ENCODE measurements around the gene IFT20. TPM values are rescaled to one million over a fixed set of nuclear protein-coding genes. Genes with fewer than 3 reads are reported as not detected.

IFT20 gene
- total and polyA plus RNA-seq, 2 of the 13 experiments (the other 11 are each of a cell fraction or from before 2014, with no cell fraction given): 28.0 to 37.8 TPM

GRCh38 chr17:28318759-28319597, 16.3 kb downstream of the IFT20 start, which contains the start of gene TMEM97 (continued):
- TF ChIP-seq ZNF275 (CRISPR knock-in tag; IDR thresholded peaks at IDR 0.05; ENCODE audit: borderline replicate concordance): peak; percentile 54; the same call in 1 of the 2 replicates
- no peak for TF ChIP-seq DPF2 (CRISPR knock-in tag; IDR thresholded peaks at IDR 0.05; ENCODE audit: borderline replicate concordance, low read depth)
- no peak; the same call in 1 of the 2 replicates for TF ChIP-seq ZNF256 (CRISPR knock-in tag; conservative IDR thresholded peaks at IDR 0.05)
- no peak for TF ChIP-seq SOX6 (IDR thresholded peaks at IDR 0.05)
- TF ChIP-seq SOX6 (CRISPR knock-in tag; IDR thresholded peaks at IDR 0.05): peak; percentile 19; the same call in 1 of the 2 replicates
- peak; percentile 91 for TF ChIP-seq SAP130 (CRISPR knock-in tag; IDR thresholded peaks at IDR 0.05; ENCODE audit: low read depth)
- no peak for TF ChIP-seq TAF15 (IDR thresholded peaks at IDR 0.05; ENCODE audit: low read depth, low read length, poor library complexity, severe bottlenecking)
- TF ChIP-seq ZNF343 (CRISPR knock-in tag; IDR thresholded peaks at IDR 0.05): peak; percentile 70; the same call in 1 of the 2 replicates
- TF ChIP-seq ZNF746 (CRISPR knock-in tag; IDR thresholded peaks at IDR 0.05): peak; percentile 53; the same call in 1 of the 2 replicates
- peak; percentile 0 for TF ChIP-seq AGO2 (optimal IDR thresholded peaks at IDR 0.05; ENCODE audit: low read depth, low read length)
- TF ChIP-seq, protein P1, sequence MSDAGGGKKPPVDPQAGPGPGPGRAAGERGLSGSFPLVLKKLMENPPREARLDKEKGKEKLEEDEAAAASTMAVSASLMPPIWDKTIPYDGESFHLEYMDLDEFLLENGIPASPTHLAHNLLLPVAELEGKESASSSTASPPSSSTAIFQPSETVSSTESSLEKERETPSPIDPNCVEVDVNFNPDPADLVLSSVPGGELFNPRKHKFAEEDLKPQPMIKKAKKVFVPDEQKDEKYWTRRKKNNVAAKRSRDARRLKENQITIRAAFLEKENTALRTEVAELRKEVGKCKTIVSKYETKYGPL (CRISPR knock-in tag; IDR thresholded peaks at IDR 0.05): no peak
- TF ChIP-seq SMC3 (IDR thresholded peaks at IDR 0.05; ENCODE audit: low read length): no peak
- 0 out of 2 replicates have a peak, but pooled peaks have one; percentile 10 for TF ChIP-seq SIX4 (CRISPR knock-in tag; IDR thresholded peaks at IDR 0.05)
- peak; percentile 62; the same call in 1 of the 2 replicates for TF ChIP-seq ZIK1 (CRISPR knock-in tag; IDR thresholded peaks at IDR 0.05; ENCODE audit: borderline replicate concordance, low read depth)
- no peak for TF ChIP-seq NCOA5 (CRISPR knock-in tag; IDR thresholded peaks at IDR 0.05)
- peak; percentile 51; the same call in 1 of the 2 replicates for TF ChIP-seq ZNF280B (CRISPR knock-in tag; IDR thresholded peaks at IDR 0.05; ENCODE audit: borderline replicate concordance)
- TF ChIP-seq SALL1 (CRISPR knock-in tag; IDR thresholded peaks at IDR 0.05): peak; percentile 81
- 0 out of 2 replicates have a peak, but pooled peaks have one; percentile 30 for TF ChIP-seq ZNF776 (CRISPR knock-in tag; IDR thresholded peaks at IDR 0.05)

Data from HepG2 (cell line).